Mononuclear cell (primary cell): ENCODE data around the gene FRS3. TPM values are rescaled to one million over a fixed set of nuclear protein-coding genes. Genes with fewer than 3 reads are reported as not detected.
A peak's percentile ranks its signal among the peaks of the same experiment; 100 is the strongest.

Experiments used
- H3K27me3 ChIP-seq: 2 replicates; pipeline ENCODE4 v1.6.0; 2011; ENCODE audit warnings: low read length, control low read depth; ENCODE audit not compliant: insufficient read depth
- H3K4me1 ChIP-seq: 2 replicates; pipeline ENCODE4 v1.5.1; 2011; ENCODE audit warnings: mild to moderate bottlenecking, low read length, control low read depth; ENCODE audit not compliant: insufficient read depth
- H3K4me3 ChIP-seq: 2 replicates; pipeline ENCODE4 v1.5.1; 2011; ENCODE audit warnings: mild to moderate bottlenecking, low read length, moderate library complexity
- H3K9me3 ChIP-seq: 2 replicates; pipeline ENCODE4 v1.5.1; 2011; ENCODE audit warnings: low read depth, mild to moderate bottlenecking, control low read depth, low read length
- total RNA-seq: library from RNA; depleted of rRNA; stranded (reverse); fragments of >200 nt; gene quantifications from one replicate; pipeline ENCODE4 v1.2.3, GENCODE V29; 2012

Gene FRS3
- total RNA-seq, 1 donor = 2.1 TPM

GRCh38 chr6:41744236-41744787, 35.4 kb downstream of the FRS3 start:
- Histone ChIP-seq H3K9me3 (no peaks in the 10 kb centered on the region), H3K4me1 (no peaks in the 10 kb centered on the region), H3K27me3 (no peaks in the 10 kb centered on the region), H3K4me3 (no peak overlapping the region)

- Histone ChIP-seq H3K9me3 (no peaks in the 10 kb centered on the region), H3K27me3 (no peaks in the 10 kb centered on the region), H3K4me1 (no peaks in the 10 kb centered on the region), H3K4me3 (no peak overlapping the region)
Measured at GRCh38 chr6:41743406-41744235, 36.1 kb downstream of the FRS3 start.

- H3K27me3 ChIP-seq = no peaks in the 10 kb centered on the region
- H3K4me1 ChIP-seq = no peaks in the 10 kb centered on the region
- H3K9me3 ChIP-seq = no peaks in the 10 kb centered on the region
- H3K4me3 ChIP-seq = no peak overlapping the region
Measured at GRCh38 chr6:41741625-41742490, 37.8 kb downstream of the FRS3 start.

GRCh38 chr6:41740366-41741162, 39.1 kb downstream of the FRS3 start:
- no peak overlapping the region for H3K4me3 ChIP-seq

GRCh38 chr6:41739041-41739440, 40.7 kb downstream of the FRS3 start:
- Histone ChIP-seq H3K9me3 (no peaks in the 10 kb centered on the region), H3K27me3 (no peaks in the 10 kb centered on the region), H3K4me1 (peaks cover 6% of the 10 kb centered on the region), H3K4me3 (no peak overlapping the region)

More at GRCh38 chr6:41740366-41741162, 39.1 kb downstream of the FRS3 start:
- H3K27me3 ChIP-seq = no peaks in the 10 kb centered on the region
- H3K9me3 ChIP-seq = no peaks in the 10 kb centered on the region
- peaks cover 6% of the 10 kb centered on the region for H3K4me1 ChIP-seq

GRCh38 chr6:41737591-41738130, 42.0 kb downstream of the FRS3 start:
- no peaks in the 10 kb centered on the region for H3K9me3 ChIP-seq
- H3K4me3 ChIP-seq = no peak overlapping the region
- peaks cover 20% of the 10 kb centered on the region for H3K4me1 ChIP-seq
- no peaks in the 10 kb centered on the region for H3K27me3 ChIP-seq

GRCh38 chr6:41736800-41737555, 42.7 kb downstream of the FRS3 start:
- H3K9me3 ChIP-seq = no peaks in the 10 kb centered on the region
- peaks cover 25% of the 10 kb centered on the region for H3K4me1 ChIP-seq
- H3K27me3 ChIP-seq = no peaks in the 10 kb centered on the region
- no peak overlapping the region for H3K4me3 ChIP-seq

GRCh38 chr6:41736186-41736733, 43.4 kb downstream of the FRS3 start:
- H3K9me3 ChIP-seq = no peaks in the 10 kb centered on the region
- no peaks in the 10 kb centered on the region for H3K27me3 ChIP-seq
- H3K4me3 ChIP-seq = no peak overlapping the region
- H3K4me1 ChIP-seq = peaks cover 32% of the 10 kb centered on the region

- H3K4me3 ChIP-seq = peak within 1 kb of the TSS; percentile 81
- no peaks in the 10 kb centered on the region for H3K9me3 ChIP-seq
- H3K4me1 ChIP-seq = peaks cover 39% of the 10 kb centered on the region
- H3K27me3 ChIP-seq = no peaks in the 10 kb centered on the region
Measured at GRCh38 chr6:41735427-41736185, 44.1 kb downstream of the FRS3 start, which contains the start of gene TFEB. Gene TFEB (minus strand): TSS chr6:41735608. CDS start chr6:41691213, 44,395 bp downstream.

- Histone ChIP-seq H3K9me3 (no peaks in the 10 kb centered on the region), H3K4me1 (peaks cover 46% of the 10 kb centered on the region), H3K4me3 (peak overlapping the region; percentile 81), H3K27me3 (no peaks in the 10 kb centered on the region)
Measured at GRCh38 chr6:41734666-41735426, 44.9 kb downstream of the FRS3 start.

GRCh38 chr6:41733707-41734665, 45.7 kb downstream of the FRS3 start:
- no peaks in the 10 kb centered on the region for H3K27me3 ChIP-seq
- H3K4me1 ChIP-seq = peaks cover 55% of the 10 kb centered on the region
- H3K4me3 ChIP-seq = peak overlapping the region; percentile 81

GRCh38 chr6:41733360-41733706, 46.4 kb downstream of the FRS3 start:
- Histone ChIP-seq H3K4me1 (peaks cover 62% of the 10 kb centered on the region), H3K4me3 (peak overlapping the region; percentile 81), H3K9me3 (no peaks in the 10 kb centered on the region), H3K27me3 (no peaks in the 10 kb centered on the region)

More at GRCh38 chr6:41733707-41734665, 45.7 kb downstream of the FRS3 start:
- no peaks in the 10 kb centered on the region for H3K9me3 ChIP-seq
